Keratinocyte (primary cell): ENCODE results near the gene CACNA1C. TPM values are rescaled to one million over a fixed set of nuclear protein-coding genes. Genes with fewer than 3 reads are reported as not detected.

Experiments
- DNase-seq: peaks from one replicate; pipeline ENCODE4 v3.0.0-alpha.2; 2011; ENCODE audit warnings: low read depth, missing footprints, low spot score
- FAIRE-seq: peaks from 2 replicates; lab custom pipeline; 2011; peaks lifted over from hg19 to GRCh38; lab: Jason Lieb, UNC
- H2AFZ ChIP-seq: 2 replicates; pipeline ENCODE4 v1.6.0; 2012; ENCODE audit warnings: low read length, control low read depth, inconsistent platforms; ENCODE audit not compliant: control insufficient read depth
- H3K27ac ChIP-seq: 2 replicates; pipeline ENCODE4 v1.5.1; 2011; ENCODE audit warnings: low read length; ENCODE audit not compliant: control insufficient read depth, insufficient read depth
- H3K27me3 ChIP-seq: 3 replicates; pipeline ENCODE4 v1.6.0; 2011; ENCODE audit warnings: low read length; ENCODE audit not compliant: control insufficient read depth, insufficient read depth; ENCODE audit errors: extremely low read depth
- H3K36me3 ChIP-seq, 2 experiments: 2 replicates in 1 of 2; 3 replicates in 1 of 2; pipeline ENCODE4 v1.5.1; 2011; ENCODE audit warnings: low read length in 2 of 2, mild to moderate bottlenecking in 1 of 2; ENCODE audit not compliant: control insufficient read depth in 2 of 2, insufficient read depth in 2 of 2; ENCODE audit errors: extremely low read depth in 1 of 2
- H3K4me1 ChIP-seq: 3 replicates; pipeline ENCODE4 v1.5.1; 2011; ENCODE audit warnings: low read length; ENCODE audit not compliant: control insufficient read depth, insufficient read depth; ENCODE audit errors: extremely low read depth
- H3K4me2 ChIP-seq: 3 replicates; pipeline ENCODE4 v1.6.0; 2011; ENCODE audit warnings: low read depth, low read length; ENCODE audit not compliant: control insufficient read depth, insufficient read depth; ENCODE audit errors: extremely low read depth
- H3K4me3 ChIP-seq, 3 experiments: fragments of 200-600 bp in 1 of 3; sonication (generic) in 1 of 3; 2 replicates in 2 of 3; 3 replicates in 1 of 3; pipeline ENCODE4 v1.5.1; 2011 to 2016; ENCODE audit warnings: low read length in 3 of 3, mild to moderate bottlenecking in 3 of 3, control low read depth in 2 of 3, inconsistent platforms in 1 of 3, low read depth in 1 of 3, mixed read lengths in 1 of 3, mixed run types in 1 of 3, moderate library complexity in 1 of 3; ENCODE audit not compliant: control insufficient read depth in 2 of 3, insufficient read depth in 2 of 3; ENCODE audit errors: extremely low read depth in 1 of 3
- H3K79me2 ChIP-seq: 2 replicates; pipeline ENCODE4 v1.6.0; 2012; ENCODE audit warnings: low read length; ENCODE audit not compliant: control insufficient read depth, insufficient read depth
- H3K9ac ChIP-seq: 3 replicates; pipeline ENCODE4 v1.6.0; 2011; ENCODE audit warnings: low read length; ENCODE audit not compliant: control insufficient read depth, insufficient read depth; ENCODE audit errors: extremely low read depth
- H3K9me1 ChIP-seq: 3 replicates; pipeline ENCODE4 v1.6.0; 2011; ENCODE audit warnings: low read length; ENCODE audit not compliant: control insufficient read depth, insufficient read depth; ENCODE audit errors: extremely low read depth
- H3K9me3 ChIP-seq: 2 replicates; pipeline ENCODE4 v1.5.1; 2012; ENCODE audit warnings: low read depth, low read length; ENCODE audit not compliant: control insufficient read depth
- H4K20me1 ChIP-seq: 3 replicates; pipeline ENCODE4 v1.6.0; 2011; ENCODE audit warnings: low read length; ENCODE audit not compliant: control insufficient read depth, insufficient read depth; ENCODE audit errors: extremely low read depth
- CTCF ChIP-seq, 3 experiments: IDR thresholded peaks in 1 of 3; conservative IDR thresholded peaks in 1 of 3; optimal IDR thresholded peaks in 1 of 3; 2 replicates in 2 of 3; 3 replicates in 1 of 3; pipeline versions ENCODE3 to v1.5.1; 2011; ENCODE audit warnings: low read length in 3 of 3, mild to moderate bottlenecking in 3 of 3, moderate library complexity in 2 of 3, control low read depth in 1 of 3, inconsistent platforms in 1 of 3; ENCODE audit not compliant: insufficient read depth in 2 of 3; ENCODE audit errors: extremely low read depth in 1 of 3
- EZH2 ChIP-seq: IDR thresholded peaks from one replicate; pipeline ENCODE4 v1.6.1; 2012; ENCODE audit warnings: inconsistent platforms, mild to moderate bottlenecking, low read length, moderate library complexity
- dilution Hi-C: fragments of 300-500 bp; cut with MboI; formaldehyde crosslinking; loops from one replicate; pipeline ENCODE4 v1.7.0; 2020; ENCODE audit warnings: low sequenced_read_pairs; ENCODE audit not compliant: extremely low pct_ligation_motif_present
- polyA plus RNA-seq, 5 experiments: library from polyadenylated mRNA; depleted of rRNA in 3 of 5; stranded (reverse) in 3 of 5; stranded (forward) in 1 of 5; unstranded in 1 of 5; fragments of >200 nt; gene quantifications; 1 replicate in 1 of 5; 2 replicates in 3 of 5; 3 replicates in 1 of 5; pipeline versions ENCODE4 v1.2.1 to v1.2.3, GENCODE V29; 2011 to 2012; ENCODE audit warnings: missing spikeins in 2 of 5, low read depth in 1 of 5, low replicate concordance in 1 of 5

The CACNA1C gene
- polyA plus RNA-seq, 1 donor (not counting 4 experiments of a cell fraction or from before 2014, with no cell fraction given) = not detected

DNA sequence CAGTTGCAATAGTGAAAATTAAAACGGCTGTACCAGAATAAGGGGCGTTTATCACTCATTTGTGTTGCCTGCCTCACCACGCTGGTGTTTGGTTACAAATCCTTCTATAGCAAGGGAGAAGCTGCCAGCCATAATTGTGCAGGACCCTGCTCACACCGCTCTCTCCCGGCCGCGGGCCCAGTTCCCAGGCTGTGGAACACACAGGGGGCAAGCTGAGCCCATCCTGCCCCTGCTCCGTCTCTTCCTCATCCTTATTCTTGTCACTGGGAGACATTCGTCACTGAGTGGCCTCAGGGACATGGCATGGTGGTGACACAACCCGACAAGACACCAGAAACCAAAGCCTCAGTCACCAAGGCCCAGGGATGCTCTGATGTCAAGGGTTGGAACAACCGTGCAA, 625.6 kb downstream of the CACNA1C start:
- no peaks in the 10 kb centered on the region for H3K9me1 ChIP-seq
- no peak overlapping the region for H3K9ac ChIP-seq
- no peak for FAIRE-seq
- no peaks in the 10 kb centered on the region for H3K4me1 ChIP-seq
- no peak overlapping the region for H3K4me3 ChIP-seq
- no peak for TF ChIP-seq CTCF (optimal IDR thresholded peaks at IDR 0.05 in 1 of 3, IDR thresholded peaks at IDR 0.05 in 1 of 3, conservative IDR thresholded peaks at IDR 0.05 in 1 of 3; ENCODE audit: extremely low read depth in 1 of 3, insufficient read depth in 2 of 3, low read length in 3 of 3)
- TF ChIP-seq EZH2 = no peak
- no peak for DNase-seq
- H3K4me2 ChIP-seq = no peak overlapping the region
- H3K27me3 ChIP-seq = no peaks in the 10 kb centered on the region
- dilution Hi-C loops = no loop called here
- no peaks in the 10 kb centered on the region for H3K79me2 ChIP-seq
- no peaks in the 10 kb centered on the region for H3K9me3 ChIP-seq
- no peak overlapping the region for H3K27ac ChIP-seq
- H2AFZ ChIP-seq = no peak overlapping the region
- no peaks in the 10 kb centered on the region for H3K36me3 ChIP-seq
- H4K20me1 ChIP-seq = peaks cover 2% of the 10 kb centered on the region

GRCh38 chr12:2679068-2679815, 626.5 kb downstream of the CACNA1C start:
- Histone ChIP-seq H4K20me1 (peaks cover 2% of the 10 kb centered on the region), H3K79me2 (no peaks in the 10 kb centered on the region), H3K4me1 (no peaks in the 10 kb centered on the region), H3K27ac (no peak overlapping the region), H3K36me3 (no peaks in the 10 kb centered on the region), H3K4me3 (no peak overlapping the region), H3K9ac (no peak overlapping the region), H3K4me2 (no peak overlapping the region), H3K9me3 (no peaks in the 10 kb centered on the region), H2AFZ (no peak overlapping the region), H3K27me3 (no peaks in the 10 kb centered on the region), H3K9me1 (no peaks in the 10 kb centered on the region)
- no peak for FAIRE-seq
- TF ChIP-seq CTCF (optimal IDR thresholded peaks at IDR 0.05 in 1 of 3, IDR thresholded peaks at IDR 0.05 in 1 of 3, conservative IDR thresholded peaks at IDR 0.05 in 1 of 3; ENCODE audit: extremely low read depth in 1 of 3, insufficient read depth in 2 of 3, low read length in 3 of 3) = no peak
- TF ChIP-seq EZH2 = no peak
- DNase-seq = no peak
- dilution Hi-C loops = no loop called here
